ENCODE results near the gene CD93.

Gene CD93

DNA sequence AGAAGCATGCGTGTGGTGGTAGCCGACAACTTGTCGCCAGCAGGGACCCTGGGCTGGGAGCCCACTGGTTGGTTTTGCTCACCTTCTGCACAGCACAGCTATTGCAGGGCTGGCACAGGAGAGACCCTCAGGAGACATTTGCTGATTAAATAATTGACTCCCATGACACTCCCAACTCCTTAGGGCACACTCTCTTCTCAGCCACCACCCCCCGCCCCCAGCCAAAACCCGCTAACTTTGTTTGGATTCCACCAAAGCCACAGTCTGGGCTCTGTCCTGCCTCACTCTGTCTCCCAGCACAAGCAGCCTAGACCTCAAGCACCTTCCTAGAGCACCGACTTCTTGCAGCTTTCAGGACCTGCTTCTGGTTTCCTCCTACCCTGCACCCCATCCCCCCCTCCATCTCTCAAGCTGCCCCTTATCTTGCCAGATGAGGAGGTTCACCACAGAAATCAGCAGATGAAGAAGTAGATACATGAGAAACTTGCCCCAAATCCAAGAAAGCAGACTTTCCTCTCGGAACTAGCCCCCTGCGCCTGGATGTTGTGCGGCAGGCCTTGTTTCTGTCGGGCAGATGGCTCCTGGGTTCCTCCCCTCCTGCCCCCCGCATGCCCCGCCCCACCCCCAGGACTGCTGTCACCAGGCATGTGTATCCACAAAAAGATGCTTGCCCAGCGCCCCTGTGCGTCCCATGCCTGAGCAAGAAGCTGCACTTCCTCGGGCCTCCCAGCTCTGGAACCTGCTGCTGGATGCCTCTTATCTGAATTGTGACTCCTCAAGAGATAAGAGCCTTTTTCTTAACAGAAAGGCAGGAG, 35.0 kb upstream of the CD93 start:
- peak in 2 of 4 experiments; percentile 49 to 54 for DNase-seq

DNA sequence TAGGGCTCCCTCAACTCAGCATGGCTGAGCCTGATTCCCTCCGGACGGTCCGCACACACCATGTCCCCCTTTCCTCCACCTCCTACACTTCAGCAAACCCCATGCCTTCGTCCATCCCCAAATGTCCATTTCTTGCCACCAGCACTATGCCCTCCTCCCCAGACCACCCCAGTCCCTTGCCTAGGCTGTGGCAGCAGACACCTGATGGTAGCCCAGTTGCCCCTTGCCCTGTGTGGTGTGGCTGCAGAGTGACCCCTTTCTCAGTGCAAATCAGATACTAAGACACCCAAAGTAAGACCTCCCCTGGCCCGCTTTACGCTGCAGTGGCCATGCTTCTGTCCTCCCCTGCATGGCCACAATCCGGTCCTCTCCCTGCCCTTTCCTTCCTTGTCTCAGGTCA, 34.1 kb upstream of the CD93 start:
- DNase-seq, result no peak

GRCh38 chr20:23119456-23120216, 33.5 kb upstream of the CD93 start:
- peak in 3 of 4 experiments; percentile 60 to 69 (median 68) for DNase-seq

DNA sequence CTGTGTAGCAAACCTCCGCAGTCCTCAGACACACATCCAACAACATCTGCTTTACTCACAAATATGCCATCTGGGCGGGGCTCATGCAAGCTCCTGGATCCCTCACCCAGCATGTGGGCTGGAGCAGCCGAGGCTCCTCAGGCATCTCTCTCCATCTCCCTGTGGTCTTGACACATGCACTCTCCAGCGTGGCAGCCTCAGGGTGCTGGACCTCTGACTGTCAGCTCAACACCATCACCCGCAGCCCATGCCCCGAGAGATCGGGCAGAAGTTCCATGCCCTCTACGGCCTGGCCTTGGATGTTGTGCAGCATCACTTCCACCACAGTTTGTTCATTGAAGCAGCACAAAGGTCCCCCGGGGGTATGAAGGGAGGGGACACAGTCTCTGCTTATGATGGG, 32.6 kb upstream of the CD93 start:
- DNase-seq, result no peak

DNA sequence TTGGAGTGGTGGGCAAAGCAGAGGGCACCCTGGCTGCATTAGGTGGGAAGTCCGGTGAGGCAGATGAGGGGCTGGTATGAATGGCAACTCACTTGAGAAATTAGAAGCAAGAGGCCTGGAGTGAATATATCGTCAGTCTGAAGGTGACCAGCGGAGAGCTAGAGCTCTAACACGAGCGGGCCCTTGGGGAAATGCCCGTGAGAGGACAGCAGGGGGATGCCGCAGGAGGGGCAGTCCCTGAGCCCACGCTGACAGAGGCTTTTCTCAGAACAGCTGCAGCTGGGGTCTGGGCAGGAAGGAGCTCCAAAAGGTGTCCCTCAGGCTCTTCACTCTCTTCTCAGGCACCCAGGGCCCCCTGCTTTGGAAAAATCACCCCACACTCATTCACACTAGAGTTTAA, 32.0 kb upstream of the CD93 start:
- no peak for DNase-seq

DNA sequence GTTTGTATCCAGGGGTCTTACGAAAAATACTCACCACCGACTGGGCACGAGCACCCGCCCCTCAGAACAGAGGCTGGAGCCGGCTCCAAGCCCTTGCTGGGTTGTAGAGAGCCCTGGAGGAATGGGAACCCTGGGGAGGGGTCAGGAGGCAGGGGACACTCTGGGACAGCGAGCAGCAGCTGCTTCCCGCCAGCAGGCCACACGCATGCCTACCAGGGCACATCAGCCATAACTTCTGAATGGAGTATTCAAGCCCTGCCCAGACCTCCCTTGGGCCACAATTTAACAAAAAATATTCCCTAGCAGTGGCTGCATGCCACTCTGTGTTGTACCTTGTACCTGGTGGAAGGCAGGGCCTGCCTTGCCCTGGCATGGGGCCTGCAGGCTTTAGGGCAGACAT, 31.6 kb upstream of the CD93 start:
- DNase-seq, result no peak

DNA sequence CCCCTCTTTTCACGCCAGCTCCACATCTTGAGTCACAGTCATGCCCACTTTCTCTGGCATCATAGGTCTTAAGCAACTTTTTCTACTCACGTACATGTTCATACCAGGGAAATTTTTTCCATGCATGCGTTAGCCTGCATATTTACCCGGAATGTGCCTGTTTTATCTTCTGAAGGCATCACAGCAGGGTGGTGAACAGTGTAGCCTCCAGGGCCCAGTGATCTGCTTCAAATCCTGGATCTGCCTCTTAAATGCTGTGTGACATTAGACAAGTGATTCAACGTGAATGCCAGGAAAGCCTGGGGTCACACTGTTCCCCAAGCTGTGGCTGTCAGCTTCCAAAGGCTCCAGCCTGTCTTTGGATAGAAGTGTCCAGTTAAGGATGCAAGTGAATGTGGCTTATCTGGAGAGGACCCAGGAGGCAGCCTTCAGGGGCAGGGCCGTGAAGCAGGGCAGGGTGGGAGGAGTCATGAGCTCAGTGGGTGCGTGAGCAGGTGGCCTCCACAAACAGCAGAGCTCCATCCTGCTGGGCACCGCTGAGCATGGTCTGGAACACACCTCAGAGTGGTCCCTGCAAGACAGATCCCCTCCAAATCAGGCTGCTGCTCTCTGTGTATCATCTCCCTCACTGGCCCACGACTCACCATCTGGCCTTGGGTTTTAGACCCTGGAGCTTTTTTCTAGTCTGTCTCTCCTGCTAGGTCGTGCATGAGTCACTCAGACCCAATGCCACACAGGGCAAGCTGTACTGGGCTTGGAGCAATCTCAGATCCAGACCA, 30.4 kb upstream of the CD93 start:
- peak; percentile 79 to 90 (median 83) for DNase-seq

- DNase-seq, result peak; percentile 71 to 94 (median 84)
Measured at GRCh38 chr20:23115822-23116221, 29.7 kb upstream of the CD93 start.

GRCh38 chr20:23114448-23115082, 28.4 kb upstream of the CD93 start:
- no peak for DNase-seq

- peak; percentile 64 to 91 (median 86) for DNase-seq
Measured at GRCh38 chr20:23114018-23114417, 27.9 kb upstream of the CD93 start.

DNA sequence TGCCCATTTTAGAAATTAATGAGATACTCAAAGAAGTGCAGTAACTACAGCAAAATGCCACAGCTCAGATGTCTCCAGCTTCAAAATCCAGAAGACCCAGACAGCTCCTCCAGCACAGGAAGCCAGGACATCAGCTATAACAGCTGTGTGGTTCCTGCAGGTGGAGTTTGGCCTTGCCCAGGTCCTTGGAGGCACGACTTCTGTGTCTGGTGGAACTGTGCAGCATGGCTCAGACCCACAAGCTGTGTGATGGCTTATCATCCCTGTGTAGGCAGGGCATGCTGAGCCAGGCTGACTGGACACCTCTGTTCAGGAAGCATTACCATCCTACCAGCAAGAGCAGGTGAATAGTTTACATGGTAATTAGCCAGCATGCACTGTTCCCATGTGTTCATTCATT, 26.5 kb upstream of the CD93 start:
- DNase-seq, result no peak

GRCh38 chr20:23111944-23112342, 25.8 kb upstream of the CD93 start:
- DNase-seq, result no peak

GRCh38 chr20:23111307-23111943, 25.3 kb upstream of the CD93 start:
- DNase-seq, result no peak

- DNase-seq, result peak in 1 of 4 experiments; percentile 32
Measured at GRCh38 chr20:23108871-23109270, 22.7 kb upstream of the CD93 start.

DNA sequence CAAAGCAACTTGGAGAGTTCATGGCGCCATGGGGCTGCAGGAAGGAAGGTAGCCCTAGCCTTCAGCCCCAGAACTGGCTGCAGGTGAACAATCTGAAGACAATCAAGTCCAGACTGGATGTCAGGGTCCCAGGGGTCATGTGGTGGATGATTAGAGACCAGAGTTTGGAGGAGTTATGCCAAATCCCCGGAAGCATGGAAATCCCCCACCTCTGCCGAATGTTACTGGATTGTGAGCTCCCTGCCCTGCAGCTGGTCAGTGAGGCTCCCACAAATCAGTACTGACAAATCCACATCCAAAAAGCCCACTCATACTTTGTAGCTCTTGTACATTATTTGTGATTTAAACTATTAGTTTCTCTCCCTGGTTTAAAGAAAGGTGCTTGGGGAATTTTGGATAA, 21.3 kb upstream of the CD93 start:
- DNase-seq, result no peak

DNA sequence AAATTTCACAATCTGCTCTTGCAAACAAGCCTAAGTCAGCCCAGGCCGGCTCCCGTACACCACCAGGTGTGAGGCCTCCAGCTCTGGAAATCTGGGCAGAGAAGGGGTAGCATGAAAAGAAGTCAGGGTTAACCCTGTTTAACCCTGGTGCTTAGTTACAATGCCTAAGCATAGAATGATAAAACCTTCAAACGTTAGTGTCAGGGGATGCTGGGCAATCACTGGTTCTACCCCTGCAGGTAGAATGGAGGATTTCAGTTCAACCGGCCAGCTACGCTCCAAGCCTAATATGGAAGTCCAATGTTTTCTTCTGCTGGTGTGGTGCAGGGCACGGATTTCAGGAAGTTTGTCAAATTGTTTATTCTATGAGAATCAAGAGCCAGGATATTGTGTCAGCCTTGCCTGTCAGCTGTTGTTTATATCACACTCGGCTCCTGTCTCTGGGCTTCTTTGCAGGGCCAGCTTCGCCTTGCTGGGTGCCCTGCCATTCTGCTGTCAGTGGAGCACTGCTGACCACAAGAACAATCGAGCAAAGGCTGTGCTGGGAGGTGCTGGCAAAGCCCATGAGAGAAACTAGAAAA, 20.2 kb upstream of the CD93 start:
- DNase-seq, result peak; percentile 84 to 92 (median 88)

DNA sequence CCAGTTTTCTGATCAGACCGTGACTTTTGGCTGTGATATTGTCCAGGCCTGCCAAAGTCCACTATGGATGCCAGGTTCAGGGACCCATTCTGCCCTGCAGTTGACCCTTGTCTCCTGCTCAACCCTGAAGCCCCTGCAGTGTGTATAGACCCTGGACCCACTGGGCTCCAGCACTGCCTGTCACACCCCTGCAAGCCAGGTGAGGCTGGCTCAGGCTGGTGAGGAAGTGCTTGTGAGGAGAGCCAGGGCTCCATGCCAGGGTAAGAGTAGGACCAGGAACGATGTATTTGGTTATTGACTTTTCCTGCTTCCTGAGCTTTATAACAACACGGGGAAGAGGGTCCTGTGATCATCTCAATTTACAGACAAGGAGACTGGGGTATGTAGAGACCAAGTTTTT, 19.1 kb upstream of the CD93 start:
- DNase-seq, result no peak

GRCh38 chr20:23103284-23104018, 17.3 kb upstream of the CD93 start:
- DNase-seq, result peak; percentile 57 to 91 (median 75)

DNA sequence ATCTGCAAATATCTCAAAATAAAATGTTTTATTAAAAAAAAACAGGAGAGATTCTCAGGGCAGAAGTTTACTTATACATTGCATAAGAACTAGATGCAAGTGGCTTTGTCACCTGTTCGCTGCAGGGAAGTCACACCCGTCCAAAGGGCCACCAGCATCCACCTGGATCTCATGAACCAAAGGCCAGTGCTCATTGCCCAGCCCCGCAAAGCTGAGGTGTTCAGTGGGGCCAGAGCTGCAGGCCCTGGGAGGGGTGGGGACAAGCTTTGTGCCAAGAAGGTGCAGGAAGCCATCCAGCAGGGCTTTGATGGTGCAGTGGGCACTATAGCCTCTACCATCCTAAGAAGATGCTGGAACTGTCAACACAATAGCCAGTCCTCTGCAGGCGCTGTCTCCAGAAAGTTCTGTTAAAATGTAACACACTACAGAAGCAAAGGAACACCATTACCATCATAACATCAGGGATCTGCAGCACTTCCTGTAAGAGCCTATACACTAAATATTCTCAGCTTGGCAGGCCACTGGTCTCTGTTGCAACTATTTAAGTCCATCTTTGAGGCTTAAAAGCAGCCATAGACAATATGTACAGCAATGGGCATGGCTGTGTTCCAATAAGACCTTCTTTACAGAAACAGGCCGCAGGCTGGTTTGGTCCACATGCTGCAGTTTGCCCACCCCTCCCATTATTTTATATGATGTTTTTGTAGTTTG, 15.7 kb upstream of the CD93 start:
- peak in 2 of 4 experiments; percentile 34 to 58 for DNase-seq

- no peak for DNase-seq
Measured at GRCh38 chr20:23100720-23101107, 14.6 kb upstream of the CD93 start.

All from suppressor macrophage (primary cell).